ENCODE data around the gene RALGPS1.

DNA sequence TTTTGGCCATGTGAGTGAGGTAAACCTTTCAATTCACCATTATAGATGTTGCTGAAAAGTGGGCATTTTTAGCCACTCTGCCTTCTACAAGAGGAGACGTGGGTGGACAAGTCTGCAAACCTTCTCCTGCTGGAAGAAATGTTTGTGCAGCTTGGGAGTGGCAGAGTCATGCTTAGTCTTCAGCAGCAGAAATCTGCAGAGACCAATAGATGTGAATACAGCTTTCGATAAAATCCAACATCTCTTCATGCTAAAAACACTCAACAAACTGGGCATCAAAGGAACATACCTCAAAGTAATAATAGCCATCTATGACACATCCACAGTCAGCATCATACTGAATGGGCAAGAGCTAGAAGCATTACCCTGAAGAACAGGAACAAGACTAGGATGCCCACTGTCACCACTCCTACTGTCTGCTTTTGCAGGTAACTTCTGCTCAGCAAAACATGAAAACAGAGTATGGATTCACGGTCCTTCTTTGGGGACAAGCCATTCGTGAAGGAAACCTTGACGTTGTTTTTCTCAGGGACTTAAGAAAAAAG, 91.3 kb downstream of the RALGPS1 start:
- no peak for TF ChIP-seq CTCF (IDR thresholded peaks at IDR 0.05)
- TF ChIP-seq POLR2A (IDR thresholded peaks at IDR 0.05; ENCODE audit: low read depth): no peak
- TF ChIP-seq EP300 (IDR thresholded peaks at IDR 0.05): no peak
